Measurements from ENCODE around the gene GRID1.

Gene GRID1

GRCh38 chr10:85659331-85659730, 707.3 kb downstream of the GRID1 start:
- DNase-seq: no peak

DNA sequence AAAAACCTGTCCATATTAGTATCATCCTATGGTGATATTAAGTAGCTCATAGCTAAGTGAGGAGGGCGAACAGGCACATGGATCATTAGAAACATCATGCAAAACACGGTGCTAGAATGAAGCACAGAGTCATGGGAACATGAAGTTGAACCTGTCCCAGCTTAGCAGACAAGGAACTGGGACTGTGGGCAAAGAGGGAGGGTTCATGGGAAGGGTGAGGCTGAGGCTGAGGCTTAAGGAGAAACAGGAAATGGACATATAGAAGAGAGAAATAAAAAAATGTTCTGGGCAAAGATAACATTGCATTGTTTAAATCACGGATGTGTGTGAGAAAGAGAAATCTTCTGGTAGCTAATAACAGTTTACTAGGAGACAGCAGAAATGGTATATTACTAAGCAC, 708.1 kb downstream of the GRID1 start:
- no peak for DNase-seq

DNA sequence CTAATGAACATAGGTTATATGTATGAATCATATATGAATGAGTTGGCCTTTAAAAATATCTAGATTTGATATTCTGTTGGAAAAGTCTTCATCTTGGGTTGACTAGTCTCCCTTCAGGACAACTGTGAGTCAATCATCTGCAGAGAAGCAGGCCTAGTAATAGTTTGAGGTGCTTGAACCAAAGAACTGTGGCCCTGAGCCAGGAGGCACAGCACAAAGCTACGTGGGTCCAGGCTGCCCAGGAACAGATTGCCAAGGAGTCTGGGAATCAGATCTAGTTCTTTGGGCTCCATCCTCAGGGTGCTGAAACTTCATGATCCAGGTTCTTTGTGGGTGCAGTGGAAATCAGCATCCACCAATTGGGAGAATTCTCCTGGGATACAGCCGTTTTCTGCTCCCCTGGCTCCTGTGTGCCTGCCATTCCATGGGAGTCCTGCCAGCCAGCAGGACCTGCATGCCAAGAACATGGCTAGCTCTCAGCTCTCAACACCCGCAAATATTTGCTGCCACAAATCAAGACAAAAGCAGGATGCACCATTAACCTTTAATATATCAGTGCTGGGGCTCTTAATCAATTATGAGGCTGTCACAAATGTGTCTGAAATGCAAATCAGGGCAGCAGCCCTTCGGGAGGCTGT, 709.0 kb downstream of the GRID1 start:
- DNase-seq: no peak

DNA sequence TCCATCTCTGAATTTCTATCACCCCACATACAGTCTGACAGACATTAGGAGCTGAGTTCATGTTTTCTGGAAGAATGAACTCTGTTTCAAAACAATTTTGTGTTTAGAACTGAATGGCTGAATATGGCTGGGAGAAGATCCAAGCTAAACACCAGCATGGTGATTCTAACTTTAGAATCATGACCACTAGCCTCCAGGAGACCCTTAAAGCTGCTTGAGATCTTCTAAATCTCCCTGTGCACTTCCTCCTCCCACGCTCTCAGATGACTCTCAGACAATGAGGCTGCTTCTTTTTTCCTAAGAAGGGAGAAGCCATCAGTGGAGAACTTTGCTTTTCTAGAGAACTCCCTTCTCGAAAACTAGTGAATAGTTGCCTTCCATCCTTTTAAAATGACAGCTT, 711.2 kb downstream of the GRID1 start:
- peak; percentile 59 for DNase-seq

DNA sequence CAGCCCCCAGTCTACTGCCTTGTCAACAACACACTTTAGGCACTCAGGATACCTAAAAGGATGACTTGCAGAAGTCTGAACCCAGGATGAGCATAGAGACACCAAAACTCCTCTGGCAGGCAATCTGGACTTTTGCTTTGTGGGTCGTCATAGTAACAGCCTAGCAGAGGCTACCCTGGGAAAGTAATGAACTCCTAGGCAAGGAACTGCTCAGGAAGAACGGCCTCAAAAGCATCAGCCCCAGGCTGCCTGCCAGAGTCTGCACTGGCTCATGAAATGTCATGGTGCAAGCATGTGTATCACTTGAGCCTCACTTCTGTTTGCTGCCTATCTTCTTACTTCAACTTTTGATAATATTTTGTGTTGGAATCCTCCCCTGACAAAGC, 715.1 kb downstream of the GRID1 start:
- peak; percentile 86 for DNase-seq

- DNase-seq: no peak
Measured at GRCh38 chr10:85650791-85651496, 715.7 kb downstream of the GRID1 start.

DNA sequence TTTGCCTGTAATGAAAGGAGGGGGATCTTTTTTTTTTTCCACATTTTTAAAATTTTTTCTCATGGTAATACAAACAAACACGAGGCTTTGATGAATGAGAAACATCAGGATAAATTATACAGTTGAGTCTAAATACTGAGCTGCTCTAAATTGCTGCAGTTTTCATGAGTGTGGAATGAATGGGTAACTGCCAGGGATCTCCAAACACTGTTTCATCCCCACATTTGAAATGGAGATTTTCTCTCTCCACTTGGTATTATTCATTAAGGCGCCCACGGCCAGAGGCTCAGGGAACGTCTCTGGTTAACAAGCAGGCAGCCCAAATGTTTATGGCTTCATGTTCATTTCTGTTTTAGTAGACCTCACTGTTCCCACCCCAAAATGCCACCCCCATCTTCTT, 717.1 kb downstream of the GRID1 start:
- DNase-seq: no peak

- peak; percentile 20 for DNase-seq
Measured at GRCh38 chr10:85648279-85648754, 718.3 kb downstream of the GRID1 start.

- no peak for DNase-seq
Measured at GRCh38 chr10:85647741-85648140, 718.9 kb downstream of the GRID1 start.

GRCh38 chr10:85645926-85646711, 720.5 kb downstream of the GRID1 start:
- DNase-seq: peak; percentile 60

DNA sequence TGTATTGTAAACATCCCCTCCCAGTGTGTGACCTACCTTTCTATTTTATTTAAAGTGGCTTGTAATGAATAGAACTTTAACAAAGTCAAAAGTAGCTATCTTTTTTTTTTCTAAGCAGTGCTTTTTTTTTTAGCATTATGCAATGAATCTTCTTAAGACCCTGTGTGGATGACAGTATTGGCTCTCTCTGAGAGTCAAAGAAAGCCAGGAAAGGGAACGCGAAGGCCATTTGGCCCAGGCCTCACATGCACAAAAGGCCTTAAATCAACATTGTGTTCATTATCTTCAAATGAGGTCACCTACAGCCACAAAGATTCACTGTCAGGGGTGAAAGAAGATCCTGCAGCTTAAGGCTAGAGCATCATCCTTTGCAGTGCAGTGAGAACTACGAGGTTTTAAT, 721.5 kb downstream of the GRID1 start:
- DNase-seq: peak; percentile 16

GRCh38 chr10:85643845-85644525, 722.6 kb downstream of the GRID1 start:
- DNase-seq: peak; percentile 96

DNA sequence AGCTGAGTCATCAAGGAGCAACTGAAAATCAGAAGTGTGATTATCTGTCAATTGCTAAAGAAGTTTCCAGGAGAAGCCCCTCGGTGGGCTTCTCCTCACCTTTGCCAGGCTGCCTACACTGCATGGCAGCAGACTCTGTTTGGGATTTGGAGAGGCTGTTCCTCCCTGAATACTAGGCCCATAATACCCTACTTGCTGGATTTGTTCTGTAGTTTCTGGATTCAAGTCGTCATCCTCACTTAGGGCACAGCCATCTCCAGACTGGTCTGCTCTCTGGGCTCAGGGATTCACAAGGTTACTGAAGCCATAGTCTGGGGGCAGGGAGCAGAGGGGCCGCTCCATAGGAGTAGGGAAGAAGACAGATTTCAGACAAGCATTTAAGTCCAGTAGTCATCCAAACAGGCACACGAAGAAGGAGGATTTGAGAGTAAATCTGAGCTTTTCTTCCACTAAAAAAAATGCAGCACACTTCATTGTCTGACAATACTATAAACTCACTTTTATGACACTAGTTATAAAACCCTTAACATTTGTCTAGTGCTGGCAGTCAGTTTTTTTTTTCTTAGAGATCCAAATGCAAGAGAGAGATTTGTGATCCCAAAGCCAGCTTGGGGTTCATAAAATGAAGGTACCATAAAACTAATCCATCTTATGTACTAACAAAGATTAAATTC, 723.3 kb downstream of the GRID1 start:
- peak; percentile 51 for DNase-seq

DNA sequence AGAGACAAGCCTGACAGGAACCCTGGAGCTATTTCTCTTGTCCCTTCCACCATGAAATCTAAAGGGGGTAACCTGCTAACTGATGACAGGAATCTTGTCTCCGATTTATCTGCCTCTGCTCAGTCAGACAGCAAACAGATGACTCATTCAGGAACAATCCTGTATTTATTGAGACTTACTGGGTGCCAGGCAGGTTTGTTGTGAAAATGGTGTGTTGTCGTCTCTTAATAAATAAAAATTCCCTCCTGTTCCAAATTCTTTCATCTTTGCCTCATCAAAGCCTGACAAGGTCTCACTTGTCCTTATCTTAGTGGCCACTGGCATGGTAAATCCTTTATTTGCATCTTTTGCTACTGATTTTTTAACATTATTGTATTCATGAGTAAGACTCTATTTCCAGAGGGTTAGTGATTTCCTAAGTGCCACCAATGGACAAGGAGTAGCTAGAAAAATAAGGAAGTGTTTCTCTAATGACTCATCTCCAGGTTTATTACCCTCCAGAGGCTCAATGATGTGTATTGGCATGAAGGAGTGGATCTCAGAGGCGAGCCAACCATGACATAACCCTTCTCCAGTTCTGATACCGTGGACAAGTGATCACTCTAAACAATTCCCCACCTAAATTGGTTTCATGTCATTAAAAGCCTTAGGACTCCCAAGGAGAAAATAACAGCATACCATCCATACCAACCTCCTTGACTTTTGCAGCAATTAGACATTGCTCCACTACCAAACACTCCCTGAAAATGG, 724.0 kb downstream of the GRID1 start:
- DNase-seq: peak; percentile 99

GRCh38 chr10:85642082-85642420, 724.5 kb downstream of the GRID1 start:
- DNase-seq: peak; percentile 51

- DNase-seq: peak; percentile 51
Measured at GRCh38 chr10:85641479-85642009, 725.1 kb downstream of the GRID1 start.

DNA sequence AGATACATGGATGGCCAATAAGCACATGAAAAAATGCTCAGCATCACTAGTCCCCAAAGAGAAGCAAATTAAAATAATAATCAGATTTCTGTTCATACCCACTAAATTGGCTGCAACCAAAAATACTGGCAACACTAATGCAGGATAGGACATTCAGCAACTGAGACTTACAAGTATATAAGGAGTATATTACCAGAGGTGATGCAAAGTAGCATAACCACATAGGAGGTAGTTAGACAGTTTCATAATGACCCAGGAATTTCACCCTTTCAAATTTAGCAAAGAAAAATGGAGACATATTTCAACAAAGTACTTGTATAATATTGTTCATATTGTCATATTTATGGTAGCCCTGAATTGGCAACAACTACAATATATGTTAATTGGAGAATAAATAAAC, 727.8 kb downstream of the GRID1 start:
- DNase-seq: no peak

GRCh38 chr10:85635650-85636049, 730.9 kb downstream of the GRID1 start:
- peak; percentile 17 for DNase-seq

DNA sequence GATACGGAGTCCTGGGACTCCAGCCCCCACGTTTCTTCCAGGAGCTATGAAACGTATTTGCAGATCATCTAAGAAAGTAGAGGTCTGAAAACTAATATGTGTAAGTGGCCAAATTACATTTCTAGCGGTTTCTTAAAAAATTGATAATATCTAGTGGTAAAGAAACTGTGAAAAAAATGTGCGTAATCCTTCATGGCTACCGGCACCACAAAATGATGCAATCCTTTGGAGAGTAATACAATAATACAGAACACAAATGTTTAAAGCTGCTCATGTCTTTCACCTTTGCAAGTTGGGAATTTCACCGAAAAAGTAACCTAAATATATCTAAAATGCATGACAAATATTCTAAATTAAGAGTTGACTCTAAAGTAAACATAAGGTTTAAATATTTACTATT, 742.1 kb downstream of the GRID1 start:
- DNase-seq: no peak

DNA sequence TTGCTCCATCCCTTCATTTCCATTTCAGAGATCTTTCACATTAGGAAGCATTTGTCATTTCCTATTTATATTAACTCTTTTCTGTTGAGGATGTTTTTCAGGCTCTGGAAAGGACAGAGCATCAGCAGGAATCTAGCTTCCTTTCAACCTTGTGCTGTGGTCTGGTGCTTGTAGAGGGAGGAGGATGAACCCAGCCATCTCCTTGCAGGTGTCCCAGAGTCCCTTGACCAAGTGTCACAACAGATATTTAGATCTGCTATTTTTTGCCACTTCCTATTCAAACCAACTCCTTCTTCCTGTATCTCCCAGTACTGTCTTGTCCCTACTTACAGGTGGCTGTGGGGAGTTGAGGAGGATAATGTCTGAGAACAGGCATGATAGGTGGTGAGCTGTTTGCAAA, 742.8 kb downstream of the GRID1 start:
- no peak for DNase-seq

- DNase-seq: no peak
Measured at GRCh38 chr10:85623342-85623741, 743.3 kb downstream of the GRID1 start.

DNA sequence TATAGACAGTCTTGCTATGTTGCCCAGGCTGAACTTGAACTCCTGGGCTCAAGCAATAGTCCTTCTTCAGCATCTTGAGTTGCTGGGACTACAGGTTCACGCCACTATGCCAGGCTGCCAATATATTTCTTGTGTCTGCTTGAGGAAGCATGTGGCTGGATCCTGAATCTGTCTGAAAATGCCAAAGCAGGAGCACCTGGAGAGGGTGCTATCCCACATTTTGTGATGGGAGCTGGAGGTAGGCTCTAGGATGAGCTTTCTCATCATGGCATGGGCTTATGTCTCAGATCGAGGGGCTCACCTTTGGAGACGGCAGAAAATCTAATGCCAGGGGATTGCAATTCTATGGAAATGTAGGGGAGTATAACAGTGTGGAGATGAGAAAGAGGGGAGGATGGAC, 744.2 kb downstream of the GRID1 start:
- no peak for DNase-seq

Data from kidney glomerular epithelial cell (primary cell).